ENCODE results near the gene APC2. TPM values are rescaled to one million over a fixed set of nuclear protein-coding genes. Genes with fewer than 3 reads are reported as not detected.

Gene APC2
- total and polyA plus RNA-seq, 7 donors, result 0.01 to 0.06 (median 0.04) TPM; not detected in 1

GRCh38 chr19:1425102-1425837 is 24.7 kb upstream of the APC2 start:
- Histone ChIP-seq H3K9me3 (no peaks in the 10 kb centered on the region), H3K36me3 (ENCODE audit: insufficient read depth in 1 of 2, low read depth in 1 of 2) (peaks cover 10 to 98% of the 10 kb centered on the region in 2 donors), H3K4me3 (no peak overlapping the region), H3K4me1 (no peaks in the 10 kb centered on the region), H3K27ac (no peak overlapping the region), H3K27me3 (ENCODE audit: insufficient read depth in 3 of 3, low read length in 2 of 3) (no peaks in the 10 kb centered on the region)
- WGBS, 3 donors, result 84 to 87% (median 86%) methylated on average over 33 of the region's 33 CpGs
- no peak for TF ChIP-seq CTCF (IDR thresholded peaks at IDR 0.05)
- ATAC-seq (no peak), DNase-seq (no peak)
- intact Hi-C loops (cut with DNase I), result no loop called here

- intact Hi-C loops (cut with DNase I), result no loop called here
- no peaks in the 10 kb centered on the region for H3K4me1 ChIP-seq
- no peaks in the 10 kb centered on the region for H3K9me3 ChIP-seq
- no peak for TF ChIP-seq CTCF (IDR thresholded peaks at IDR 0.05)
- no peaks in the 10 kb centered on the region for H3K27me3 ChIP-seq (ENCODE audit: insufficient read depth in 3 of 3, low read length in 2 of 3)
- DNase-seq (no peak), ATAC-seq (no peak)
- H3K4me3 ChIP-seq, result no peak overlapping the region
- WGBS, 3 donors, result 84 to 91% (median 87%) methylated on average over 14 of the region's 14 CpGs
- H3K36me3 ChIP-seq (ENCODE audit: insufficient read depth in 1 of 2, low read depth in 1 of 2), result peaks cover 10 to 98% of the 10 kb centered on the region in 2 donors
- no peak overlapping the region for H3K27ac ChIP-seq
These were observed 24.0 kb upstream of the APC2 start for GRCh38 chr19:1425902-1426301.

GRCh38 chr19:1426736-1427135 is 23.2 kb upstream of the APC2 start:
- Histone ChIP-seq H3K27me3 (ENCODE audit: insufficient read depth in 3 of 3, low read length in 2 of 3) (no peaks in the 10 kb centered on the region), H3K9me3 (no peaks in the 10 kb centered on the region), H3K4me3 (no peak overlapping the region), H3K27ac (no peak overlapping the region), H3K36me3 (ENCODE audit: insufficient read depth in 1 of 2, low read depth in 1 of 2) (peaks cover 10 to 98% of the 10 kb centered on the region in 2 donors), H3K4me1 (no peaks in the 10 kb centered on the region)
- DNase-seq (no peak), ATAC-seq (no peak)
- 80 to 83% (median 83%) methylated on average over 9 of the region's 9 CpGs for WGBS, 3 donors
- no peak for TF ChIP-seq CTCF (IDR thresholded peaks at IDR 0.05)
- intact Hi-C loops (cut with DNase I), result no loop called here

GRCh38 chr19:1427221-1427920 is 22.6 kb upstream of the APC2 start:
- DNase-seq, result no peak
- 85 to 90% (median 88%) methylated on average over 27 of the region's 27 CpGs for WGBS, 3 donors
- ATAC-seq, result no peak
- no peaks in the 10 kb centered on the region for H3K4me1 ChIP-seq
- H3K36me3 ChIP-seq (ENCODE audit: insufficient read depth in 1 of 2, low read depth in 1 of 2), result peaks cover 10 to 98% of the 10 kb centered on the region in 2 donors
- no peak overlapping the region for H3K4me3 ChIP-seq
- no peak for TF ChIP-seq CTCF (IDR thresholded peaks at IDR 0.05)
- intact Hi-C loops (cut with DNase I), result no loop called here
- H3K9me3 ChIP-seq, result no peaks in the 10 kb centered on the region
- H3K27me3 ChIP-seq (ENCODE audit: insufficient read depth in 3 of 3, low read length in 2 of 3), result no peaks in the 10 kb centered on the region
- no peak overlapping the region for H3K27ac ChIP-seq
